OCI-LY7 (cell line): Measurements from ENCODE around the gene NACA2.

Experiments used
- EZH2phosphoT487 ChIP-seq: fragments of 200-600 bp; sonication (generic); IDR thresholded peaks from 2 replicates; pipeline ENCODE4 v1.6.1; 2018; ENCODE audit warnings: low read depth, borderline replicate concordance, mild to moderate bottlenecking, mixed run types, antibody characterized with exemption, low read length, moderate library complexity, mixed read lengths
- TF ChIP-seq, protein P1 (sequence below): fragments of 200-600 bp; sonication (generic); conservative IDR thresholded peaks from 2 replicates; pipeline ENCODE4 v1.5.1; 2014; ENCODE audit warnings: mild to moderate bottlenecking, antibody characterized with exemption, low read length, moderate library complexity, mixed read lengths

- TF ChIP-seq, protein P1, sequence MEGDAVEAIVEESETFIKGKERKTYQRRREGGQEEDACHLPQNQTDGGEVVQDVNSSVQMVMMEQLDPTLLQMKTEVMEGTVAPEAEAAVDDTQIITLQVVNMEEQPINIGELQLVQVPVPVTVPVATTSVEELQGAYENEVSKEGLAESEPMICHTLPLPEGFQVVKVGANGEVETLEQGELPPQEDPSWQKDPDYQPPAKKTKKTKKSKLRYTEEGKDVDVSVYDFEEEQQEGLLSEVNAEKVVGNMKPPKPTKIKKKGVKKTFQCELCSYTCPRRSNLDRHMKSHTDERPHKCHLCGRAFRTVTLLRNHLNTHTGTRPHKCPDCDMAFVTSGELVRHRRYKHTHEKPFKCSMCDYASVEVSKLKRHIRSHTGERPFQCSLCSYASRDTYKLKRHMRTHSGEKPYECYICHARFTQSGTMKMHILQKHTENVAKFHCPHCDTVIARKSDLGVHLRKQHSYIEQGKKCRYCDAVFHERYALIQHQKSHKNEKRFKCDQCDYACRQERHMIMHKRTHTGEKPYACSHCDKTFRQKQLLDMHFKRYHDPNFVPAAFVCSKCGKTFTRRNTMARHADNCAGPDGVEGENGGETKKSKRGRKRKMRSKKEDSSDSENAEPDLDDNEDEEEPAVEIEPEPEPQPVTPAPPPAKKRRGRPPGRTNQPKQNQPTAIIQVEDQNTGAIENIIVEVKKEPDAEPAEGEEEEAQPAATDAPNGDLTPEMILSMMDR, result no peak
- TF ChIP-seq EZH2phosphoT487, result no peak
Measured at GRCh38 chr17:61600621-61601020, 9.6 kb upstream of the NACA2 start.
